Measurements from ENCODE around the gene CCDC148.

Gene CCDC148

DNA sequence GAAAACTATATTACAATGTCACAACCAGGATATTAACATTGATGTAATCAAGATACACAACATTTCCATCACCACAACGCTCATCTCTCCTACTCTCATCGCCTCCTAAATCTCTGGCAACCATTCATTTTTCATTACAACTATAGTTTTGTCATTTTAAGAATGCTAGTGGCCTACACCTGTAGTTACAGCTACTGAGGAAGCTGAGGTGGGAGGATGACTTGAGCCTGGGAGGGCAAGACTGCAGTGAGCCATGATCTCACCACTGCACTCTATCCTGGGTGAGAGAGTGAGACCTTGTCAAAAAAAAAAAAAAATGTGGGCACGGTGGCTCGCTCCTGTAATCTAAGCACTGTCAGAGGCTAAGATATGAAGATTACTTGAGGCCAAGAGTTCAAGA, 10.7 kb upstream of the CCDC148 start:
- peaks cover 6% of the 10 kb centered on the region for H3K4me1 ChIP-seq
- no peaks in the 10 kb centered on the region for H3K36me3 ChIP-seq (ENCODE audit: control insufficient read depth, insufficient read depth, low read length)
- H3K9me3 ChIP-seq (ENCODE audit: control insufficient read depth, low read length), result no peaks in the 10 kb centered on the region
- H3K4me3 ChIP-seq (ENCODE audit: low read depth, low read length), result no peak overlapping the region
- H3K4me2 ChIP-seq (ENCODE audit: low read length), result no peak overlapping the region
- no peaks in the 10 kb centered on the region for H3K27me3 ChIP-seq (ENCODE audit: control insufficient read depth, insufficient read depth, low read length)
- peaks cover 37% of the 10 kb centered on the region for H3K79me2 ChIP-seq
- no peak overlapping the region for H2AFZ ChIP-seq
- H3K27ac ChIP-seq, result no peak overlapping the region
- no peak overlapping the region for H3K9ac ChIP-seq
- TF ChIP-seq, protein P1, sequence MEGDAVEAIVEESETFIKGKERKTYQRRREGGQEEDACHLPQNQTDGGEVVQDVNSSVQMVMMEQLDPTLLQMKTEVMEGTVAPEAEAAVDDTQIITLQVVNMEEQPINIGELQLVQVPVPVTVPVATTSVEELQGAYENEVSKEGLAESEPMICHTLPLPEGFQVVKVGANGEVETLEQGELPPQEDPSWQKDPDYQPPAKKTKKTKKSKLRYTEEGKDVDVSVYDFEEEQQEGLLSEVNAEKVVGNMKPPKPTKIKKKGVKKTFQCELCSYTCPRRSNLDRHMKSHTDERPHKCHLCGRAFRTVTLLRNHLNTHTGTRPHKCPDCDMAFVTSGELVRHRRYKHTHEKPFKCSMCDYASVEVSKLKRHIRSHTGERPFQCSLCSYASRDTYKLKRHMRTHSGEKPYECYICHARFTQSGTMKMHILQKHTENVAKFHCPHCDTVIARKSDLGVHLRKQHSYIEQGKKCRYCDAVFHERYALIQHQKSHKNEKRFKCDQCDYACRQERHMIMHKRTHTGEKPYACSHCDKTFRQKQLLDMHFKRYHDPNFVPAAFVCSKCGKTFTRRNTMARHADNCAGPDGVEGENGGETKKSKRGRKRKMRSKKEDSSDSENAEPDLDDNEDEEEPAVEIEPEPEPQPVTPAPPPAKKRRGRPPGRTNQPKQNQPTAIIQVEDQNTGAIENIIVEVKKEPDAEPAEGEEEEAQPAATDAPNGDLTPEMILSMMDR (IDR thresholded peaks at IDR 0.05), result no peak

DNA sequence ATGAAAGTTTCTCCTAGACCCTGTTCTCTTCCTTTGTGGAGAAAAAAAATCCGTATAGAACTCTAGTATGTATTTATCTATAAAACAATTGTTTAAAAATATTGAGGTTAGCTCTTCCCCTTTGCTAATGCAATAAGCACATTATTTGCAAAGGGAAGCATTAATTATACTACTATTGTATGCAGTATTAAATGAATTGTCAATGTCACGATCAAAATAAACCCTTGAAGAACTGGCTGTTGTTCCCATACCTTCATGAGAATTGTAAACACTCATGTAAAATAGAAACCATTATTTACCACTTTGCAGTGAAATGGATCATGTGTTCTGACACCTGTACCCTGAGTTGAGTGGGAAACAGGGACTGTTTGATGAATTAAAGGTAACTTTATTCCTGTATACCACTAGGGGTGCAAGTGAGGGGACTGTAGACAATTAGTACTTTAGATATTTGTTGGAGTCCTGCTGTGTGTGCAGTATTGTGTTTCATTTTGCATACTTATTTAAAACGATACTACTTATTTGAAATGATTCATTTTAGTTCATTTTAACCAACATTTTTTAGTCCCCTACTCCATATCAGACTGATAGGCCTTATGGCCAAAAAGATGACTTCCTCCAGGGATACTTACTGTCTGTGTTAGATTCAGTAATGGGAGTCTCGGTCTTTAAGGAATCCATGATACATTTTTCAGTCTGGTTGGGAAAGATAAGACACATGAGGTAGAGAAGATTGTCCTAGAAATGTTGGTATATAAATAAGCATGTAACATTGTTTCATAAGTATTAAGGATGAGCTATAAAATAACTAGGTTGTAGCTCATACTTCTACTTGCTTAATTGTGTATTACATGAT, 8.1 kb upstream of the CCDC148 start:
- Histone ChIP-seq H3K4me2 (ENCODE audit: low read length) (no peak overlapping the region), H3K27me3 (ENCODE audit: control insufficient read depth, insufficient read depth, low read length) (no peaks in the 10 kb centered on the region), H3K27ac (no peak overlapping the region), H3K4me1 (peaks cover 16% of the 10 kb centered on the region), H3K36me3 (ENCODE audit: control insufficient read depth, insufficient read depth, low read length) (no peaks in the 10 kb centered on the region), H3K9ac (no peak overlapping the region), H3K9me3 (ENCODE audit: control insufficient read depth, low read length) (no peaks in the 10 kb centered on the region), H3K79me2 (peaks cover 52% of the 10 kb centered on the region), H2AFZ (no peak overlapping the region), H3K4me3 (ENCODE audit: low read depth, low read length) (no peak overlapping the region)
- TF ChIP-seq, protein P1 (IDR thresholded peaks at IDR 0.05), result peak; percentile 40

DNA sequence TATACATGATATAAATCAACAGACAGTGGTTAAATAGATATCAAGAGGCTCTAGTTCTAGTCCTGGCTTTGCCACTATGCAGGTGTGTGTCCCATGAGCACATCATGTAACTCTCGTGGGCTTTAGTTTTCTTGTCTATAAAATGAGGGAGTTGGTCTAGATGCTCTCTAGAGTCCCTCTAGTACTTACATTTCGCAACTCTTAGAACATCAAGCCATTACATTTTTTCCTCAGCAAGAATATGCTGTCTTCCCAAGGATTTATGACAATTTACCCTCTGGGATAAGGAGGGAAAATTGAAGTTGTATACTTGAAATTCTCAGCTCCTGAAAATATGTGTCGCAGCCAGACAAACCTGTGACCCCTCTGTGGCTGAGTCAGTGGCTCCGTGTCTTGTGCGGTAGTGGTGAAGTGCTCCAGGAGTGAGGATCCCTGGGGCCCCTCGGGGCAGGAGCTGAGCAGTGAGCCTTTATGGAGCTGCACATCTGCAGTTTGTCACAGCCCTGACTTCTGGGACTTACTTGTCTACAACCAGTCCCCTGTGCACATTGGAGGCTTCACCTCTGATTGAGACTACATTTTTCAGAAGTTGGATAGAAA, 7.0 kb upstream of the CCDC148 start:
- Histone ChIP-seq H3K79me2 (peaks cover 46% of the 10 kb centered on the region), H3K36me3 (ENCODE audit: control insufficient read depth, insufficient read depth, low read length) (no peaks in the 10 kb centered on the region), H3K4me3 (ENCODE audit: low read depth, low read length) (no peak overlapping the region), H3K4me1 (peaks cover 18% of the 10 kb centered on the region), H3K27me3 (ENCODE audit: control insufficient read depth, insufficient read depth, low read length) (no peaks in the 10 kb centered on the region), H3K4me2 (ENCODE audit: low read length) (no peak overlapping the region), H3K27ac (no peak overlapping the region), H2AFZ (no peak overlapping the region), H3K9ac (no peak overlapping the region), H3K9me3 (ENCODE audit: control insufficient read depth, low read length) (no peaks in the 10 kb centered on the region)
- TF ChIP-seq, protein P1 (IDR thresholded peaks at IDR 0.05), result no peak

DNA sequence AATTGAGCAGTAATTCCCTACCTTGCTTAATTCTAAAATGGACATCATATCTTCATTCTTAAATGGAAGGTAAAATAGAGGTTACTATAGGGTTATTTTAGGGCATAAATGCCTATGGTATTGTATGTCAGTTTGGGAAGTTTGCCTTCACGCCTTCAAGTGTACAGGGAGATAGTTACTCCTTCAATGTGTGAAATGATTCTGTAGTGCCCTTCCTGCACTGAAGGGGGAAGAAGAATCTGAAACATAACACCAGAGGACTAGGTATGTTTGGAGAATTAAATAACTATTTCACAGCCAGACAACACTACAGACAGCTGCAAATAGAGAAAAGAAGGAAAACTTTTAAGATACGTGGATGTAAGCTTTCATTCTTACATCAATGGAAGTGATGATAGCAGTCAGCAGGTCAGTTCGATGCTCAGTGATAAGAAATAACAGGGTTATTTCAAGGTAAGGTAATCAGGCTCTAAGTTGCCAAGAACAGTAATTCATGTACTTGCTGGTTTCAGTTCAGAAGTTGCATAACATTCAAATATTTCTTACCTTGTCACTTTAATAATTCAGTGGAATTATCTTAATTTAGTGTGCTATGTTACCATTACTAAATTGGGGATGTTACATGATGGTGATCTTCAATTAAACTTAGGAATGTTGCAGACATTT, 4.2 kb upstream of the CCDC148 start:
- Histone ChIP-seq H3K27me3 (ENCODE audit: control insufficient read depth, insufficient read depth, low read length) (no peaks in the 10 kb centered on the region), H3K79me2 (peaks cover 31% of the 10 kb centered on the region), H3K9ac (no peak overlapping the region), H3K27ac (no peak overlapping the region), H3K9me3 (ENCODE audit: control insufficient read depth, low read length) (no peaks in the 10 kb centered on the region), H2AFZ (no peak overlapping the region), H3K36me3 (ENCODE audit: control insufficient read depth, insufficient read depth, low read length) (no peaks in the 10 kb centered on the region), H3K4me2 (ENCODE audit: low read length) (peak overlapping the region; percentile 20), H3K4me3 (ENCODE audit: low read depth, low read length) (peak overlapping the region; percentile 17), H3K4me1 (peaks cover 23% of the 10 kb centered on the region)
- TF ChIP-seq, protein P1 (IDR thresholded peaks at IDR 0.05), result peak; percentile 32

All from parathyroid adenoma (tissue), 2 donors.